Measurements from ENCODE around the gene SUPT3H. TPM values are rescaled to one million over a fixed set of nuclear protein-coding genes. Genes with fewer than 3 reads are reported as not detected.

SUPT3H gene
- total and polyA plus RNA-seq, 2 of the 13 experiments (the other 11 are each of a cell fraction or from before 2014, with no cell fraction given) = 11.9 to 36.1 TPM

GRCh38 chr6:45000833-45001232, 376.9 kb downstream of the SUPT3H start:
- Histone ChIP-seq H3K9me3 (ENCODE audit: low read length) (no peaks in the 10 kb centered on the region), H4K20me1 (ENCODE audit: insufficient read depth, low read length) (no peaks in the 10 kb centered on the region), H3K36me3 (replicated peaks in 1 of 2; ENCODE audit: control insufficient read depth in 1 of 2, insufficient read depth in 2 of 2, low read length in 2 of 2) (peaks cover 0 to 2% of the 10 kb centered on the region in 2 experiments; a peak in 1 of 5 replicates), H3K4me2 (ENCODE audit: low read depth, low read length) (no peak overlapping the region), H3K27me3 (ENCODE audit: control insufficient read depth in 1 of 2, insufficient read depth in 2 of 2, low read length in 2 of 2) (no peaks in the 10 kb centered on the region), H3K27ac (ENCODE audit: extremely low read length, insufficient read depth, low read length) (no peak overlapping the region), H3K79me2 (ENCODE audit: insufficient read depth, low read length) (no peaks in the 10 kb centered on the region), H3K4me3 (replicated peaks in 1 of 3; ENCODE audit: insufficient read depth in 1 of 3, low read depth in 2 of 3, low read length in 3 of 3) (no peak overlapping the region), H3K4me1 (ENCODE audit: insufficient read depth, low read length) (no peaks in the 10 kb centered on the region), H3K9ac (ENCODE audit: insufficient read depth, low read depth, low read length) (no peak overlapping the region), H2AFZ (ENCODE audit: low read length) (no peak overlapping the region)
- ATAC-seq (no peak), FAIRE-seq (no peak), DNase-seq (ENCODE audit: low spot score) (no peak)
- intact Hi-C loops (cut with micrococcal nuclease; ENCODE audit: unreplicated experiment) (no loop called here), in situ Hi-C loops (cut with HindIII; ENCODE audit: extremely low pct_ligation_motif_present, low pct_unique_long_range_greater_than_20kb) (no loop called here)
- no TSS peak for BruUV-seq (replicated peaks)
- TF ChIP-seq KLF12 (CRISPR knock-in tag; IDR thresholded peaks at IDR 0.05; ENCODE audit: borderline replicate concordance) = no peak
- TF ChIP-seq ZKSCAN5 (CRISPR knock-in tag; IDR thresholded peaks at IDR 0.05) = no peak
- no peak for TF ChIP-seq RORA (CRISPR knock-in tag; IDR thresholded peaks at IDR 0.05)
- no peak for TF ChIP-seq SRF (IDR thresholded peaks at IDR 0.05; ENCODE audit: low read depth, low read length)
- no peak for TF ChIP-seq ZNF790 (CRISPR knock-in tag; IDR thresholded peaks at IDR 0.05; ENCODE audit: borderline replicate concordance)
- no peak for TF ChIP-seq BRF2 (CRISPR knock-in tag; IDR thresholded peaks at IDR 0.05)
- TF ChIP-seq ZEB1 (IDR thresholded peaks at IDR 0.05; ENCODE audit: insufficient replicate concordance, low read depth) = no peak
- TF ChIP-seq MXD4 (CRISPR knock-in tag; IDR thresholded peaks at IDR 0.05) = no peak
- no peak for TF ChIP-seq ADNP (CRISPR knock-in tag; IDR thresholded peaks at IDR 0.05)
- TF ChIP-seq ZSCAN21 (CRISPR knock-in tag; IDR thresholded peaks at IDR 0.05; ENCODE audit: borderline replicate concordance) = no peak
- no peak for TF ChIP-seq PCBP2 (optimal IDR thresholded peaks at IDR 0.05; ENCODE audit: low read depth, low read length, poor library complexity, severe bottlenecking)
- no peak for TF ChIP-seq ZNF816 (CRISPR knock-in tag; IDR thresholded peaks at IDR 0.05; ENCODE audit: borderline replicate concordance)
- no peak for TF ChIP-seq ZNF614 (CRISPR knock-in tag; IDR thresholded peaks at IDR 0.05; ENCODE audit: borderline replicate concordance)
- TF ChIP-seq NR2C2 (CRISPR knock-in tag; IDR thresholded peaks at IDR 0.05; ENCODE audit: borderline replicate concordance) = no peak
- TF ChIP-seq ARNTL (CRISPR knock-in tag; IDR thresholded peaks at IDR 0.05) = no peak
- no peak for TF ChIP-seq FOXA1 (IDR thresholded peaks at IDR 0.05)
- TF ChIP-seq FOXA1 (CRISPR knock-in tag; IDR thresholded peaks at IDR 0.05) = no peak
- no peak for TF ChIP-seq ETV6 (CRISPR knock-in tag; conservative IDR thresholded peaks at IDR 0.05)
- no peak for TF ChIP-seq CREBL2 (CRISPR knock-in tag; IDR thresholded peaks at IDR 0.05; ENCODE audit: borderline replicate concordance)
- no peak for TF ChIP-seq HOXD1 (CRISPR knock-in tag; IDR thresholded peaks at IDR 0.05)
- no peak for TF ChIP-seq HOXA9 (CRISPR knock-in tag; IDR thresholded peaks at IDR 0.05; ENCODE audit: borderline replicate concordance)
- ChIA-PET POLR2A (no interaction called here), CTCF (ENCODE audit: low intra/inter-chr PET ratio, low total read pairs) (no interaction called here)

Measured in HepG2 (cell line).